Daoy (cell line): ENCODE measurements around the gene ZSWIM6. TPM values are rescaled to one million over a fixed set of nuclear protein-coding genes. Genes with fewer than 3 reads are reported as not detected.

Source experiments
- DNase-seq: peaks from one replicate; pipeline ENCODE4 v3.0.0-alpha.2; 2015; ENCODE audit warnings: low read depth
- total RNA-seq: library from RNA; depleted of rRNA; stranded (reverse); fragments of >200 nt; shearing (Covaris generic); gene quantifications from 2 replicates; pipeline ENCODE4 v1.2.3, GENCODE V29; 2014

ZSWIM6 gene
- total RNA-seq, 1 experiment from 2014 or later: 3.6 TPM

DNA sequence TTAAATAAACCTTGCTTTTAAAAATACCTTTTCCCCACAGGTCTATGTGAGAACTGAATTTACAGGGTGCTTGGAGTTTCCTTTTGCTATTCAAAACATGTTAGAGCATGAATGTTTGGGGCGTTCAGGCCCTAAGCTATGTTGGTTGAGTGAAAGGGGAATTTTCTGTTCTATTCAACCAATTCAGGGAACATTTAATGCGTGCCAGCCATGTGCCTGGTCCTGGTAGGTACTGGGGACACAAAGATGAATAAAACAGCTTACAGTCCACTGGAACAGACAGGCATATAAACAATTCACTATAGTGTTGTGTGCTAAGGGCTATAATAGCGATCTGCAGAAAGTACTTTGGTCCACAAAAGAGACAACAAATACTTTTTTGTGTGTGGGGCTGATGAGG, 108.5 kb downstream of the ZSWIM6 start:
- DNase-seq: no peak

DNA sequence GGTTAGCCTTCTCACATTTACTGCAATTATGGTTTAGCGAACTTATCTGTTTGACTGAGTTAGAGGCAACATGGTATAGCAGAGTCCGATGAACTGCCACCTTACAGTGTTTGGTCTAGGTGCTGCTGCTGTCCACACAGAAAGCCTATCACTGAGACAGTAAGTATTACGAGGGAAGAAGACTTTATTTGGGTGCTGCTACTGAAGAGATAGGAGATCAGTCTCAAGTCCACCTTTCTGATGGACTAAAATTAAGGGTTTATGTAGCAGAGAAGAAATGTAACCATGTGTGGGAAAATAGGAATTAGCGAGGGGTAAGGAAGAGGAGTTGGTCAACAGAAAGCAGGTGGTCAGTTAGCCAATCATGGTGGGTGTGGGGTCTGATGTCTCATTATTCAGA, 109.7 kb downstream of the ZSWIM6 start:
- DNase-seq: no peak

DNA sequence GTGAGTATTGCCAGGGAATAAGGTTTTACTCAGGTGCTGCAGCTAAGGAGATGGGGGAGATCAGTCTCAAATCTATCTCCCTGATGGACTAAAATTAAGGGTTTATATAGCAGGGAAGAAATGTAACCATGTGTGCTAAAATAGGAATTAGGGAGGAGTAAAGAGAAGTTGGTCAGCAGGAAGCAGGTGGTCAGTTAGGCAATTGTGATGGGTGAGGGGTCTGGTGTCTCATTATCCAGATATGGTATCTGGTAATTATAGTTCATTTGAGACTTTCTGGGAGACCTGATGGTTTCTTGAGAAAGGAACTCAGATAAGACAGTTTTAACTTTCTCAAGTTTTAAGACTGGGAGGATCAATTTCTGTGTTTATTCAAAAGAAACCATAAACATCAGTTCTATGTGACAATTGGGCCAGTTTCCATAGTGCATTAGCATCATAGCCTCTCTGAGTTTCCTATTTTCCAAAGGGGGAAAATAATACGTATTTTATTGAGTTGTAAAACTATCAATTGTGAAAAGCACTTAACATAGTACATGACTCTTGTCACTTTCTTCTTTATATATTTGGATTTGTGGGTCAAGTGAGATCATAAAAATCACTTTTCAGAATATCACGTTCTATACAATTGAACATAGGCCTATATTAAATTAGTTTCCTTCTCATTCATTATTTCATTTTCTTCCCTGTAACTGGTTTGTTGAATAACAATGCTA, 115.9 kb downstream of the ZSWIM6 start:
- no peak for DNase-seq

DNA sequence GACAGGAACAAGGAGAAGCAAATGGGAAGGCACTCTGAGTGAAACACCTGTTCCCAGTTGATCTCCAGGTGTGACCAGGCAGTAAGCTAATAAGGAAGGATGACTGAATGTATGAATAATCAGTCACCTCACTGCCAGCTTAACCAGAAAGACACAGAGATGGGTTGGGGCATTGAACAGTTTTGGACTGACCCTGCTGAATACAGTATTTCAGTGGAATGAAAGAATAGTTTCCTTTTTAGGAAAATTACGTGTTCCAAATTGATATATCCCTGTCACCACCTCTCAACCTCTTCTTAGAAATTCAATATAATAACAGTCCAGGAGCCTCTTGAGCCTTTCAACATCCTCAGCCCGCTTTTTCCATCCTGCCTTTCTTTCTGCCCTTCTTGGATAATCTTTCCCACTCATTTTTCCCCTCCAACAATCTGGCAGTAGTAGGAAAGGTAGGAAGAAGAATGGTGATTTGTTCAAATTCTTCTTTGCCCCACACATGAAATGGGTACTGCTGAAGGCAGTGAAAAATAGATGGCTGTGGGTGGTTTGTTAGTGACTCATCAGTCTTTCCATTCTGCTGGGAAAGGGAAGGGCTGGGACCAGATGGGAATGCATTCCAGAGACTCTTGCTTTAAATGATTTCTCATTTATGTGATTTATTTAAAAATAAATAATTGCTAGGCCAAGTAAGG, 117.9 kb downstream of the ZSWIM6 start:
- peak; percentile 81 for DNase-seq

DNA sequence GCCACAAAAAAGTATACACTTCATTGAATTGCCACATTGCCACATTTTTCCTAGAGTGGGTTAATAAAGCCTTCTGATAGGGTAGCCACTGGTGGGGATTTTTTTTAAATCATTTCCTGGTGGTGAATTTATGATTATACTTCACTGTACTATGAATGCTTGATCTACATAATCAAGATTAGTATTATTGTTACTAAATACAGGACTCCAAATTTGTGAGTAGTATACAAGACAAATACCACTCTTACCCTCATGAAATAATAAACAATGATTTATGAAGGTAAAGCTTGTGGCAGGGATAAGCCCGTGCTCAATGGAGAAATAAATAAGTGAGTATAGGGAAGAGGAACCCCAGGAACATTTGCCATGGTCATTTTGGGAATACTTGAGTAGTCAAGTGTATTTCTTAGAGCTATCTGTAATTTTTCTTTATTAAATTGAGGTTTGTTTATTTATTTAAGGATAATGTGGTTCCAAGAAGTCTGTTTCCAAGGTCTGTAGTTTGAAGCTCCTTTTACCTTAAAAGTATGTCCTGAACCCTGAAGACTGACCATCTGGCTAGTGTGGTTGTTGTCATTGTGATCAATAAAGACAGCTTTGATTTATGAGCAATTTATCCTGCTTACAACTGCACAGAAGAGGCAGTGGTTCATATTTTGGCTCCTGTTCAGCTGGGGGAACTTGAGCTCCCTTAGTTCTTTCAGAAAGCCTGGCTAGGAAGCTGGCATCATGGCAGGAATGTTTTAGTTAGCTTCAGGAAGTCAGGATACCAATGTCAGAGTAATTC, 118.6 kb downstream of the ZSWIM6 start:
- peak; percentile 79 for DNase-seq

DNA sequence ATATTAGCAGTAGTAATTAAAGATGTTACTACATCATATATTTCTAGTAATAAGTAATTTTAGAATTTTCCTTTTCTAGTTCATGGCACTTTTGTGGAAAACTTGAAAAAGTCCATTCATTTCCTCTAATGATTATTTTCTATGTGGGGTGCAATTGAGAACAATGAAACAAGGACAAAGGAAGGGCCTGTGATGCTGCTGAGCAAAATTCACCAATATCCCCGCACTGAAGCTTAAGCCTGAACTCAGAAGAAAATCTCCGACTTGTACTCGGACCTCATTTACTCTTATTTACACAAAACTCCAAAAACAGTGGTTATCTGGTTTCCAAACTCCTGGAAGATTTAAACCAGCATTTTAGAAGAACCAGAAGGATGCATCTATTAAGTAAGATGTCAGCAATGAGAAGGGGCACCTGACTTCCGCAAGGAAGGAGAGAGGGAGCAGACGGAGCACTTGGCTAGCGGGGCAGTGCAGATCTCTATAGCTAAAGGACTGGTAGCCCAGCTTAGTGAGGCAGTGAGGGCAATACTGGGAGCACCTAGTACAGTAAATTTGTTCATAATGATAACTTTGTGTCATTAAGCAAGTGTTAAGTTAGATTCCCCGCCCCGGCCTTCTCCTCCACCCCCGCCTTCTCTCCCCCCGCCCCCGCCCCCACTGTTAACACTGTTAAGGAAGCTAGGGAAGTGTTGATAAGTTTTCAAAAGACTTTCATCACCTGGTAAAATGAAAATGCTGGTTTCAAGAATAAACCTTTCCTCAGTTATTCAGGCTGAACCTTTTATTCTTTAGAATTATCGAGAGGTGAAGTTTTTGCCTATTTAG, 123.3 kb downstream of the ZSWIM6 start:
- DNase-seq: no peak

DNA sequence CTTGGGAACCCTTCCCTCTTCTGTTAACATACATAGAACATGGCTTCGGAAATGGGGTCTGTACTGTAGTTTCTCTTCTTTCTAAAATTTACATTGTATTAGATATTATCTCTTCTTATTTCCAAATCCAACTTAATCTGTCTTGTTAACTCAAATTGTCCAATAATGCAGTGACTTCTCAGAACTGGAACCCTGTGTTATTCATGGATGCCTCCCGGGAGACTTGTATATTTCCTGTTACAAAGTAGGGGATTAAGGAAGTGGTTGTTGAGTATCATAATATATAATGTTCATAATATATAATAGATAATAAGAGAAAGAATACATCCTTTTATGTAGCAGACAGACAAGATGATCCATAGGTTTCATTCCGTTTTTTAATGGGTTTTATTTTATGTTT, 128.4 kb downstream of the ZSWIM6 start:
- no peak for DNase-seq

DNA sequence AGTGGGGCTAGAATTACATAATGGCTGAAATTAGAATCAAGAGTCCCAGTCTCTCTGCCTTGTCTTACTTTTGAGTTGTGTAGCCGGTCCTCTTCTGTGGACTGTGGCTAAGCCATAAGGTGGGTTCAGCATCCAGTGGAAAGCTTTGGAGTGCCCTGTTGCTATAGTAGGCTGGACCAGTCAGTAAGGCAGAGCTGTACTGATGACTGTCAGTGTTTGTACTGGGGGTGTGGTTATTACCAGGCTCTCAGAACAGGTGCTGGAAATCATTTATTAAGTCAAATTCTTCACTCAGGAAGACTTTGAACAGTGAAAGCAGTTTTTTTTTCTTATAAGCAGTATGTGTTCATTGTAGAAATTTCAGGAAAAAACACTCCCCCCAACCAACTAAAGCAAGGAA, 129.4 kb downstream of the ZSWIM6 start:
- no peak for DNase-seq

DNA sequence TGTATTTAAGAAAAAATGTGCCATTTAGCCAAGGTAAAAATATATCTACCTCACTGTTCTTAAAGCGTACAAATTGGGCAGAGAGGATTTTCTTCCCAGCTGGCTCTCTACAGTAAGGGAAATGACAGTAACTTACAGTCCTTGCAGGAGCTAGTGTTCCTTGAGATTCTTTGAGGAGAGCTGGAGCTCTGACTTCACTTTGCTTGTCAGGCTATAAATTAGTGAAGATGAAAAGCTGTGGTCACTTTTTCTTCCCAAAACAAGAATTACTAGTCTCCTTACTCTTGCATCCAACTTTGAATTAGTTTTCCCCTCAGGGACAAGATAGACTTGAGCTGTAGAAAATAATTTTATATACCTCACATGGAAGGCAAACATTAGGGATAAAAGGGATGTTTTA, 129.9 kb downstream of the ZSWIM6 start:
- DNase-seq: no peak

DNA sequence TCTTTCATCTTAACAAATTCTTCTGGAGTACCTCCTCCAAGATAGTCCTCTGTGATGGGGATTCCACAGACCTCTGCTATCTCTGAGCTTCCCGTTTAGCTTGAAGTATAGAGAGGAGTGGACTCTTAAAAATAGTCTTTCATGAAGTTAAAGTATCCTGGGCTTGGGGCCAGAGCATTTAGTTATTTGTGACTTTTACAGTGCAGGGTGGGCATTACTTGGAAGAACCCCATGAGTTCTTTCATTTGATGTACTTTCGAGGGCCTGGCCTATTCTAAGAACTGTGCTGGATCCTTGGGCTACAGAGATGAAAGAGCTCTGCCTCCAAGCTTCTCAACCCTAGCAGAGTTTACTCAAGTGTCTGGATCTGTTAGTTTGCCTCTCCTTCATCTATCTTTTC, 131.5 kb downstream of the ZSWIM6 start:
- DNase-seq: no peak

DNA sequence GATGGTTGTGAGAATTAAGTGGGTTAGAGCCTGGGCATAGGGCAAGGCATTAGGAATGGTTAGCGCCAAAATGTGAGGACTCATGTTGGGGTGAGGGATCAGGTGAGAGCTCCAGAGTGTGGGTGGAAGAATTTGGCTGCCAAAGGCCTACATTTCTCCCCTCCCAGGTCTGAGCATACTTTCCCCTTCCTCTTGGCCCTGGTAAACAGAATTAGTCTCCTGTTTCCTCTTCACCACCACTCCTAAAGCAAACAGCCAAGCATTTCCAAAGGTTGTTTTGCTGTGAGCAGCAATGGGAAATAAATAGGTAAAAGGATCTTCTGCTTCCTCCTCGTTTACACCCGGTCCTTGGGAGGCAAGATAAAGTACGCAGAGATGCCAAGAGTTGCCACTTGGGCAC, 132.5 kb downstream of the ZSWIM6 start:
- DNase-seq: no peak

DNA sequence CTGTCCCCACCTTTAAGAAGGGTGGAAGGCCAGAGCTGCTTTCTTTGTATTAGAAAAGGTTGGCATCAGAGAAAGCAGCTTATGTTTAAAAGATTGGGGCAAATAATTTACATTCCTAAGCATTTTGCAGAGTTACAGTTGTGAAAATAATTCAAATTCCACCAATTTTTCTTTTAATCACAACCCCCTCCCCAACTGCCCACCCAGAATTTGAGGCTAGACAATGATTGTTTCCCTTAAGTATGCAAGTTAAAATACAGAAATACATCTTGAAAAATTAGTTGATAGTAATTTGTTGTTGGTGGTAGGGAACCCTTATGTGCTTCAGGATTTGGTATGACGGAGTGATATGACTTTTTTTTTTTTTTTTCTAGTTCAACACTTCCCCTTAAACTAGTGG, 133.0 kb downstream of the ZSWIM6 start:
- DNase-seq: no peak

DNA sequence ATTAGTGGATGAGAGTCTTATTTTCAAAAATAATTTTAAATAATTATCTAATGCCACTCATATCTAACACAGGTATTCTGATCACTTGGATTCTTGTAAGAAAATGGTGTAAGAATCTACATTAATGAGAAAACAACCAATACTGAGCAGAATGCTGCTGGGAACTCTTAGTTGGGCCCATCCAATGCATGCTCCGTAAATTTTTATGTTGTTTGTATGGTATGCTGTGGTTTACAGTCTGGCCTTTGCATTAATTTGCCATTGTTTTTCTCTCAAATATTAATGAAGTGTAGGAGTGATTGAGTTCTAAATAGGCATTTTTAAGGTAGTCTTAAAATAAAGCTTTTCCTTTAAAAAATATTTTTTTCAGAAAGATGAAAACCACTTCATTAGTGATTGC, 133.4 kb downstream of the ZSWIM6 start:
- DNase-seq: no peak

DNA sequence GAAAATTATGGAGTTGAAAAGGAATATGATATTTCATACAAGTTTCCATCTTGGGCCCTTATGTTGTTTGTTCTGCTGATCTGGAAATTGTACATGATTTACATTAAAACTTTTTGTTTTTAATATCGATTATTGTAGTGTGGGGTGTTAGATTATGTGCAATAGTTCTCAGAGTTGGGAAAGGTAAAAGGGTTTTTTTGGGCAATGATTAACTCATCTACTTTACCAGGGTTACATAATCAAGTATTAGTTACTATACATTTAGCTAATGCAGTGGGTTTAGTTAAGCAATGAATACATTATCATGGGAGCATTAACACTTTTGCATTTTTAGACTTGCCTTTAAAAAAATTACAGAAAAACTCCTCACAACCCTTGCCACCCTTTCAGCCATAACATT, 134.0 kb downstream of the ZSWIM6 start:
- DNase-seq: no peak

DNA sequence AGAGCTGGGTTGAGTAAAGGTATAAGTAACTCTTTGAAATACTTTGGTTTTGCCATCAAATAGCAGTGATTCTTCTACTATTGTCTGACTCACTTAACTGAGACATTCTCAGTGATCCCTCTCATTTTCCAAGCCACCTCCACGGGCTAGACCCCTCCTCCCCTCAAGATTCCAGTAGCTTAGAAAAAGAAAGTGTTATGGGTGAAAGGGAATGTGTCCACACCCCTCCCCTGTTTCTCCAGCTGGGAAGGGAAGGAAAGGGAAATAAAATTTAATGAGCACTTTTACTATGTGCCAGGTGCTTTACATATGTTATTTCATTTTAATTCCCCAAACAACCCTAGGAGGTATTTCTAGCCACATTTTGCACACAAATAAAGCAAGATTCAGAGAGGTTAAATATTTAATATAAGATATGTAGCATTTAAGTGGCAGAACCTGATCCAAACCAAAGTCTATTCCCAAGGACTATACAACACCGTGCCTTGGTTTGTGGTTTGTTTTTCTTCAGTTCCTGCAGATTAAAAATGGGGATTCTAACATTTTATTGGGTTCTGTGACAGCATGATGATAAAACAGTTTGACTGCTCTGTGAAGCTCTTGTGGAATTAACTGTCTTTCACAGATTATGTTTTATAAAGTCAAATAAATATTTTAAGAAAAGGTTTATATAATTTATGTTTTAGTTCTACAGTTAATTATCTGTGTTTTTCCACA, 135.9 kb downstream of the ZSWIM6 start:
- DNase-seq: peak; percentile 75

DNA sequence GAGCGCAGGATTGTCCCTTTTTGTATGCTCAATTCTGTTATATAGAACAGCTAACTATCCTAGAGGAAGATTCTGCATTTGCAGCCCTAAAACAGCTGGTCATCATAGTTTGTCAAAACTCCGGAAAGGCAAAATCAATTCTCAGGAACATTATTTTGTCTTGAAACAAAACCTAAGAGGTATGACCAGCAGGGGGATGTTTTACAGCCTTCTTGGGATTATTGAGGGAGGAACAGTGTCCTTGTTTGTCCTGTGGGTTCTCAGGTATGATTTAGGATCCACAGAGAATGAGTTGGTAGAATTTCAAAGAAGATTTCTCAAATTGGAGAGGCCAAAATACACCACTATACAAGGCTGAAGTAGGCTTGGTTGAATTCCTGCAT, 136.4 kb downstream of the ZSWIM6 start:
- no peak for DNase-seq

DNA sequence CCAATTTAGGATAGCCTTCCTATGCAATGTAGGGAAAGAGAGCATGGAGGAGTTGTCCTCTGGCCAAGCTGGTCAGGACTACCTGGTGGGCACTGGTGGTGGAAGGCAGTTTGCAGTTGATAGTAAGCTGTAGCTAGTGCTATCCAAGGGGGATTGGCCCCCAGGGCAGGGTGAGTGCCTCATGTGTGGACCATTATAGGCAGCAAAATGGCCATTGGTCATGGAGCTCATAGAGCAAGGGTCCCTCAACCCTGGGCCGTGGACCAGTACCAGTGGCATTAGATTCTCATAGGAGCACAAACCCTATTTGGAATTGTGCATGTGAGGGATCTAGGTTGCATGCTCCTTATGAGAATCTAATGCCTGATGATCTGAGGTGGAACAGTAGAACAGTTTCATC, 139.3 kb downstream of the ZSWIM6 start:
- DNase-seq: no peak

DNA sequence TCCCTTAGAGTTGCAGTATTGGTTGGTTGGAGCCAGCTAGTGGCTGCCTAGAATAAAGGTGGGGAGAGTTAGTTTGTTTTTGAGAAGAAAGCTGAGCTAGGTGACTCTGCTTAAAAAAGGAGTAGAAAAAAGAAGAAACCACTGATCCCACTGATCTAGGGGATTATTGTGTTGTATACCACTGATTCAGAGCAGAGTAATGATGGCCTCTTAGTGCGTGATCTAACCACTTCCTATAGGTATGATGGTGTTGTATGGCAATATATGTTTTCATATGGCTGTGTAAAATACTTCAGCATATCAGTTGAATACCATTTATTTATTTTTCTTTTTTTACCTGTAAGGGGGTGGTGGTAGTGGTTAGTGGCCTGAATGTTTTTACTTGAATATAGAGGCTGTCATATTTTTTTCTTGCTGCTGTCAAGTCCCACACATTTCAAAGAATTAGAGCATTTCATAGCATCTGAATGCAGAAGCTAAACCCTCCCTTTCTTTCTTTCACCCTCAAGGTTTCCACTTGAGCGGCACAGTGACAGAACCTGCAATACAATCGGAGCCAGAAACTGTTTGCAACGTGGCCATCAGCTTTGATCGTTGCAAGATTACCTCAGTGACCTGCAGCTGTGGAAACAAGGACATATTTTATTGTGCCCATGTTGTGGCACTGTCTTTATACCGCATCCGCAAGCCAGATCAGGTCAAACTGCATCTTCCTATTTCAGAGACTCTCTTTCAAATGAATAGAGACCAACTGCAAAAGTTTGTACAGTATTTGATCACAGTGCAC, 140.3 kb downstream of the ZSWIM6 start:
- no peak for DNase-seq

DNA sequence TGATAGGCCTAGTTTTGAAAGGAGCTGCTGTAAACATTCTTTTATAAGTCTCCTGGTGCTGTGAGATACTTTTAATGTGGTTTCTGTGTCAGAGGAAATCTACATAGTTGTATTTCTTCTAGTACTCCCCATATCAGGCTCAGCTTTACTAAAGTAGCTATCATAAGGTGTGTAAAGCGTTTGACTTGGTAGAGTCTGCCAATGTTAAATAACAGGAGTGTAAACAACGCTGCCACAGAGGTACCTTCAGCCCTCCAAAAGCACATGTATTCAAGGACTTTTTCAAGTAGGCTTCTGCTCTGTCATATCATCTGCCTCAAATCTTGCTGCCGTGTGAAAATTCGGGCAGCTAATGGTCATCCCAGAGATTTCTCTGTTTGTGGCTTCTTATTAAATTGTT, 142.7 kb downstream of the ZSWIM6 start:
- no peak for DNase-seq

DNA sequence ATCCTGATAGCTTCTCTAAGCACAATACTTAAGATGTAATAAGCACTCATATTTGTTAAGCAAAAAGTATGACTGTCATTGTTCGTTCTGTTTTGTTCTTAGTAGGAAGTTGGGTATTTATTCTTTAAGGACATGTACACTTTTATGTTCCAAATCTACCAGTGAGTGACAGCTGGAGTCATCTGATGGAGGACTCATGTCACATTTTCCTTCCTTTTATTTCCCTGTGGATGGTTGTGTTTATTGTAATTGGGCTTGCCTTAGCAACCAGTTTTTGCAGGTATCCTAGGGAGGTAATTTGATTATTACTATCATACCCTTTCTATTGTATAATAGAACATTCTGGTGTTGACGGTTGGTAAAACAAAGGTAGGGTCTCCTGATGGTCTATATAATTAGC, 145.7 kb downstream of the ZSWIM6 start:
- DNase-seq: no peak
